Measurements from ENCODE around the gene APBA2.

APBA2 gene

GRCh38 chr15:28934645-28935044, 48.9 kb downstream of the APBA2 start:
- no peak overlapping the region for H3K4me3 ChIP-seq (ENCODE audit: low read depth, low read length)
- DNase-seq (ENCODE audit: low read depth), result no peak
- TF ChIP-seq CTCF (IDR thresholded peaks at IDR 0.05; ENCODE audit: low read depth, low read length, missing control alignments), result no peak

GRCh38 chr15:28935316-28935715, 49.5 kb downstream of the APBA2 start:
- peak; percentile 53 for TF ChIP-seq CTCF (IDR thresholded peaks at IDR 0.05; ENCODE audit: low read depth, low read length, missing control alignments)
- no peak overlapping the region for H3K4me3 ChIP-seq (ENCODE audit: low read depth, low read length)
- DNase-seq (ENCODE audit: low read depth), result no peak

GRCh38 chr15:28936081-28936480, 50.3 kb downstream of the APBA2 start:
- TF ChIP-seq CTCF (IDR thresholded peaks at IDR 0.05; ENCODE audit: low read depth, low read length, missing control alignments), result no peak
- no peak overlapping the region for H3K4me3 ChIP-seq (ENCODE audit: low read depth, low read length)
- DNase-seq (ENCODE audit: low read depth), result no peak

GRCh38 chr15:28936481-28936881, 50.7 kb downstream of the APBA2 start:
- no peak for DNase-seq (ENCODE audit: low read depth)
- no peak for TF ChIP-seq CTCF (IDR thresholded peaks at IDR 0.05; ENCODE audit: low read depth, low read length, missing control alignments)
- H3K4me3 ChIP-seq (ENCODE audit: low read depth, low read length), result no peak overlapping the region

GRCh38 chr15:28937271-28937670, 51.5 kb downstream of the APBA2 start:
- no peak for DNase-seq (ENCODE audit: low read depth)
- TF ChIP-seq CTCF (IDR thresholded peaks at IDR 0.05; ENCODE audit: low read depth, low read length, missing control alignments), result no peak
- no peak overlapping the region for H3K4me3 ChIP-seq (ENCODE audit: low read depth, low read length)

- no peak for TF ChIP-seq CTCF (IDR thresholded peaks at IDR 0.05; ENCODE audit: low read depth, low read length, missing control alignments)
- no peak for DNase-seq (ENCODE audit: low read depth)
- no peak overlapping the region for H3K4me3 ChIP-seq (ENCODE audit: low read depth, low read length)
These were observed 56.3 kb downstream of the APBA2 start for GRCh38 chr15:28942046-28942445.

- no peak for DNase-seq (ENCODE audit: low read depth)
- H3K4me3 ChIP-seq (ENCODE audit: low read depth, low read length), result no peak overlapping the region
- no peak for TF ChIP-seq CTCF (IDR thresholded peaks at IDR 0.05; ENCODE audit: low read depth, low read length, missing control alignments)
These were observed 56.8 kb downstream of the APBA2 start for GRCh38 chr15:28942571-28942970.
